Transverse colon (tissue), 4 donors: ENCODE measurements around the gene BLVRB. TPM values are rescaled to one million over a fixed set of nuclear protein-coding genes. Genes with fewer than 3 reads are reported as not detected.
"Not testable (repeated sequence)": the region's sequence is repeated elsewhere in the genome, so short reads cannot be mapped to it uniquely, and the experiment has no call there.

Source experiments
- DNase-seq: peaks from one replicate; pipeline ENCODE4 v3.0.0-alpha.2; 2019
- H3K27ac ChIP-seq, 4 donors: fragments of 200-600 bp; sonication (generic); 2 replicates each; pipeline ENCODE4 v1.5.1; 2016 to 2018; ENCODE audit warnings: inconsistent platforms in 4 of 4
- H3K27me3 ChIP-seq: fragments of 200-600 bp; sonication (generic); 2 replicates; pipeline ENCODE4 v1.5.1; 2017; ENCODE audit warnings: inconsistent platforms
- H3K36me3 ChIP-seq, 4 donors: fragments of 200-600 bp; sonication (generic); 2 replicates each; pipeline ENCODE4 v1.5.1; 2017 to 2019; ENCODE audit warnings: inconsistent platforms in 4 of 4
- H3K4me1 ChIP-seq, 4 donors: fragments of 200-600 bp; sonication (generic); 2 replicates each; pipeline ENCODE4 v1.5.1; 2017 to 2020; ENCODE audit warnings: inconsistent platforms in 4 of 4
- H3K4me3 ChIP-seq, 4 donors: fragments of 200-600 bp; sonication (generic); 1 replicate in 1 of 4; 2 replicates in 3 of 4; pipeline versions ENCODE4 v1.5.1 to v1.6.1; 2017 to 2019; ENCODE audit warnings: inconsistent platforms in 4 of 4
- H3K9me3 ChIP-seq, 2 donors: fragments of 200-600 bp; sonication (generic); 2 replicates each; pipeline ENCODE4 v1.5.1; 2017 to 2019; ENCODE audit warnings: inconsistent platforms in 2 of 2
- EP300 ChIP-seq: sonication (generic); formaldehyde crosslinking; IDR thresholded peaks from one replicate; pipeline ENCODE4 v1.6.1; 2017; ENCODE audit warnings: antibody characterized with exemption, low read depth
- POLR2A ChIP-seq: fragments of 450-650 bp; IDR thresholded peaks from one replicate; pipeline ENCODE4 v1.6.1; 2016; ENCODE audit warnings: antibody characterized with exemption, mild to moderate bottlenecking, moderate library complexity
- POLR2AphosphoS5 ChIP-seq, 3 donors: sonication (generic); formaldehyde crosslinking; IDR thresholded peaks; one replicate each; pipeline ENCODE4 v1.6.1; 2016; ENCODE audit warnings: antibody characterized with exemption in 3 of 3
- WGBS, 2 donors: methylation state at CpG; one replicate each; pipeline ENCODE4 v1.1.5; 2018; ENCODE audit warnings: low coverage in 1 of 2; 5-methylcytosine and 5-hydroxymethylcytosine counted together
- in situ Hi-C, 4 donors: fragments of 200-750 bp; cut with MboI; loops; one replicate each; pipeline versions ENCODE4 v1.15.0 to v1.15.1; 2017; ENCODE audit warnings: low sequenced_read_pairs in 3 of 4, low pct_ligation_motif_present in 1 of 4, low pct_unique_long_range_greater_than_20kb in 1 of 4
- intact Hi-C: fragments of 100-400 bp; cut with DNase I; formaldehyde crosslinking; loops from one replicate; pipeline ENCODE4 v1.15.1; 2023; ENCODE audit warnings: low total_unique reads
- total RNA-seq, 4 donors: library from RNA; depleted of rRNA; stranded (reverse); fragments of >200 nt; gene quantifications; one replicate each; pipeline ENCODE4 v1.1.0, GENCODE V29; 2016
- TF ChIP-seq, protein P1 (sequence below), 5 experiments: fragments of 200-600 bp in 3 of 5; fragments of 450-650 bp in 2 of 5; sonication (generic) in 3 of 5; IDR thresholded peaks; 1 replicate in 2 of 5; 2 replicates in 3 of 5; pipeline ENCODE4 v1.5.1; 2016 to 2017; ENCODE audit warnings: antibody characterized with exemption in 5 of 5, inconsistent platforms in 3 of 5, mild to moderate bottlenecking in 2 of 5, moderate library complexity in 1 of 5

The BLVRB gene
- total RNA-seq, 4 donors from 2014 or later, result 81.5 to 193 (median 147) TPM

DNA sequence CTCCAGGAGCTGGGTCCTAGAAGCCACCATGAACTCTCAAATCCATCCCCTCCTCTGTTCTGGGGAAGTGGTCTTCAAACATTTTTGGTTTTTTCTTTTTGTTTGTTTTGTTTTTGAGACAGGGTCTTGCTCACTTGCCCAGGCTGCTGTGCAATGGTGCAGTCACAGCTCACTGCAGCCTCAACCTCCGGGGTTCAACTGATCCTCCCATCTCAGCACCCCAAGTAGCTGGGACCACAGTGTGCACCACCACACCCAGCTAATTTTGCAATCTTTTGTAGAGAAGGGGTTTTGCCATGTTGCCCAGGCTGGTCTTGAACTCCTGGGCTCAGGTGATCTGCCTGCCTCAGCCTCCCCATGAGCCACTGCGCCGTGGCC is 7.0 kb downstream of the BLVRB start:
- 94 to 100% methylated on average over 1 to 3 of the region's 3 CpGs for WGBS, 2 donors
- in situ Hi-C loops, result no loop called here
- Histone ChIP-seq H3K4me1 (peaks cover under 1 to 9% (median 4%) of the 10 kb centered on the region in 4 donors), H3K9me3 (no peaks in the 10 kb centered on the region), H3K27ac (no peak overlapping the region), H3K4me3 (no peak overlapping the region), H3K27me3 (no peaks in the 10 kb centered on the region), H3K36me3 (peaks cover 0 to 6% (median 3%) of the 10 kb centered on the region in 4 donors)
- no peak for TF ChIP-seq POLR2AphosphoS5 (IDR thresholded peaks at IDR 0.05)
- TF ChIP-seq, protein P1, sequence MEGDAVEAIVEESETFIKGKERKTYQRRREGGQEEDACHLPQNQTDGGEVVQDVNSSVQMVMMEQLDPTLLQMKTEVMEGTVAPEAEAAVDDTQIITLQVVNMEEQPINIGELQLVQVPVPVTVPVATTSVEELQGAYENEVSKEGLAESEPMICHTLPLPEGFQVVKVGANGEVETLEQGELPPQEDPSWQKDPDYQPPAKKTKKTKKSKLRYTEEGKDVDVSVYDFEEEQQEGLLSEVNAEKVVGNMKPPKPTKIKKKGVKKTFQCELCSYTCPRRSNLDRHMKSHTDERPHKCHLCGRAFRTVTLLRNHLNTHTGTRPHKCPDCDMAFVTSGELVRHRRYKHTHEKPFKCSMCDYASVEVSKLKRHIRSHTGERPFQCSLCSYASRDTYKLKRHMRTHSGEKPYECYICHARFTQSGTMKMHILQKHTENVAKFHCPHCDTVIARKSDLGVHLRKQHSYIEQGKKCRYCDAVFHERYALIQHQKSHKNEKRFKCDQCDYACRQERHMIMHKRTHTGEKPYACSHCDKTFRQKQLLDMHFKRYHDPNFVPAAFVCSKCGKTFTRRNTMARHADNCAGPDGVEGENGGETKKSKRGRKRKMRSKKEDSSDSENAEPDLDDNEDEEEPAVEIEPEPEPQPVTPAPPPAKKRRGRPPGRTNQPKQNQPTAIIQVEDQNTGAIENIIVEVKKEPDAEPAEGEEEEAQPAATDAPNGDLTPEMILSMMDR (IDR thresholded peaks at IDR 0.05), result no peak
- TF ChIP-seq POLR2A, result no peak
- no peak for TF ChIP-seq EP300
- DNase-seq, result no peak
- intact Hi-C loops, result no loop called here

- in situ Hi-C loops, result no loop called here
- Histone ChIP-seq H3K9me3 (no peaks in the 10 kb centered on the region), H3K27me3 (no peaks in the 10 kb centered on the region), H3K27ac (no peak overlapping the region), H3K4me3 (no peak overlapping the region), H3K4me1 (peaks cover 0 to 9% (median 4%) of the 10 kb centered on the region in 4 donors), H3K36me3 (peaks cover 0 to 6% (median 3%) of the 10 kb centered on the region in 4 donors)
- 84% methylated on average over 15 of the region's 27 CpGs; no CpG with 5 or more reads in 1 of the 2 donors for WGBS, 2 donors
- no peak for DNase-seq
- intact Hi-C loops, result no loop called here
- TF ChIP-seq POLR2AphosphoS5 (IDR thresholded peaks at IDR 0.05), result no peak
- no peak for TF ChIP-seq EP300
- TF ChIP-seq POLR2A, result no peak
- TF ChIP-seq, protein P1 (IDR thresholded peaks at IDR 0.05), result no peak
Measured at GRCh38 chr19:40457953-40458596, 7.5 kb downstream of the BLVRB start.

DNA sequence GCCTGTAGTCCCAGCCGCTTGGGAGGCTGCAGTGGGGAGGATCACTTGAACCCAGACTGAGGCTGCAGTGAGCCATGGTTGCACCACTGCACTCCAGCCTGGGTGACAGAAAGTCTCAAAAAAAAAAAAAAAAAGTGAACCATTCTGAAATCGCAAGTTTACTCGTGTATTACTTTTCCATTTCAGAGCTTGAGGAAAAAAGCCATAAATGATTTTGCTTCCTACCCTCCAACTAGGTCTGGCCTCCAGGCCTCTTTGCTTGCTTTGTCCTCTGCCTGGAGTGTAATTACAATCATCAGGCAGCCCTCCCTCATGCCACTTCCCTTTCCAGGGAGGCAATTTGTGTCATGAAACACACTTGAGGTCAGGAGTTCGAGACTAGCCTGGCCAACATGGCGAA is 8.5 kb downstream of the BLVRB start:
- no peaks in the 10 kb centered on the region for H3K27me3 ChIP-seq
- TF ChIP-seq, protein P1 (IDR thresholded peaks at IDR 0.05), result no peak
- TF ChIP-seq POLR2A (no peak), EP300 (no peak), POLR2AphosphoS5 (IDR thresholded peaks at IDR 0.05) (no peak)
- H3K27ac ChIP-seq, result no peak overlapping the region
- peaks cover 0 to 9% (median 4%) of the 10 kb centered on the region in 4 donors for H3K4me1 ChIP-seq
- no peaks in the 10 kb centered on the region for H3K9me3 ChIP-seq
- H3K36me3 ChIP-seq, result peaks cover 0 to 6% (median 3%) of the 10 kb centered on the region in 4 donors
- H3K4me3 ChIP-seq, result no peak overlapping the region
- in situ Hi-C loops (no loop called here), intact Hi-C loops (no loop called here)
- DNase-seq, result no peak
- 89 to 98% methylated on average over 3 to 5 of the region's 5 CpGs for WGBS, 2 donors

GRCh38 chr19:40453943-40454342 is 11.6 kb downstream of the BLVRB start:
- in situ Hi-C loops, DNase-seq, intact Hi-C loops, H3K9me3 ChIP-seq, H3K4me1 ChIP-seq, H3K27ac ChIP-seq, H3K27me3 ChIP-seq, H3K36me3 ChIP-seq, H3K4me3 ChIP-seq: not testable (repeated sequence)
- 80 to 91% methylated on average over 1 to 6 of the region's 6 CpGs for WGBS, 2 donors
